Panc1 (cell line): Measurements from ENCODE around the gene PDCD11. TPM values are rescaled to one million over a fixed set of nuclear protein-coding genes. Genes with fewer than 3 reads are reported as not detected.
A peak's percentile ranks its signal among the peaks of the same experiment; 100 is the strongest.

Source experiments
- ATAC-seq: fragments of 200-7000 bp; cut with Tn5 transposase; 2 replicates; pipeline ENCODE4 v1.9.1; 2020; ENCODE audit warnings: mild to moderate bottlenecking, moderate library complexity
- BruUV-seq: library from RNA; stranded (reverse); fragments of 400-500 nt; replicated peaks from 2 replicates; lab custom pipeline; 2021; lab: Mats Ljungman, UMichigan
- CTCF ChIA-PET: fragments of 300-600 bp; sonication (Branson Sonifier 250); formaldehyde crosslinking; loops from one replicate; lab custom pipeline; 2022; ENCODE audit warnings: antibody characterized with exemption; lab: Charles Lee
- POLR2A ChIA-PET: fragments of 300-600 bp; sonication (Branson Sonifier 250); formaldehyde crosslinking; loops from one replicate; lab custom pipeline; 2022; ENCODE audit warnings: antibody characterized with exemption; lab: Charles Lee
- DNase-seq: peaks from one replicate; pipeline ENCODE4 v3.0.0-alpha.2; 2010; ENCODE audit warnings: low read depth, low spot score
- H3K27ac ChIP-seq: 2 replicates; pipeline ENCODE4 v1.5.1; 2011; ENCODE audit warnings: mild to moderate bottlenecking, low read length, inconsistent platforms
- H3K27me3 ChIP-seq: fragments of 200-500 bp; sonication (Bioruptor generic); 2 replicates; pipeline ENCODE4 v1.6.0; 2014; ENCODE audit warnings: low read length, inconsistent platforms; ENCODE audit not compliant: control insufficient read depth, insufficient read depth
- H3K36me3 ChIP-seq: fragments of 200-500 bp; sonication (Bioruptor generic); 2 replicates; pipeline ENCODE4 v1.5.1; 2014; ENCODE audit warnings: inconsistent platforms, mild to moderate bottlenecking, low read length, moderate library complexity; ENCODE audit not compliant: control insufficient read depth, insufficient read depth
- H3K4me1 ChIP-seq: 2 replicates; pipeline ENCODE4 v1.5.1; 2011; ENCODE audit warnings: inconsistent platforms, mild to moderate bottlenecking, low read length, moderate library complexity; ENCODE audit not compliant: control insufficient read depth, insufficient read depth
- H3K4me3 ChIP-seq, 2 experiments: 2 replicates each; pipeline ENCODE4 v1.5.1; 2011 to 2012; ENCODE audit warnings: low read depth in 2 of 2, low read length in 2 of 2, mild to moderate bottlenecking in 2 of 2, inconsistent platforms in 1 of 2, moderate library complexity in 1 of 2
- H3K9me3 ChIP-seq: fragments of 200-500 bp; sonication (Bioruptor generic); 2 replicates; pipeline ENCODE4 v1.5.1; 2014; ENCODE audit warnings: low read depth, mild to moderate bottlenecking, inconsistent platforms, low read length, moderate library complexity; ENCODE audit not compliant: control insufficient read depth, insufficient read depth
- POLR2AphosphoS5 ChIP-seq: IDR thresholded peaks from 2 replicates; pipeline ENCODE4 v1.6.1; 2012; ENCODE audit warnings: mild to moderate bottlenecking, low read depth, low read length, moderate library complexity
- SIN3A ChIP-seq: IDR thresholded peaks from 2 replicates; pipeline ENCODE4 v1.6.1; 2012; ENCODE audit warnings: low read depth, mild to moderate bottlenecking, low read length, moderate library complexity, borderline replicate concordance; ENCODE audit not compliant: insufficient read depth
- TCF7L2 ChIP-seq: IDR thresholded peaks from 2 replicates; pipeline ENCODE4 v1.6.1; 2011; ENCODE audit warnings: mild to moderate bottlenecking, low read depth, low read length, inconsistent platforms
- in situ Hi-C: cut with HindIII; loops from 2 replicates; pipeline ENCODE4 v1.10.0; 2016; ENCODE audit warnings: low sequenced_read_pairs, low pct_unique_long_range_greater_than_20kb
- intact Hi-C: fragments of 100-400 bp; cut with micrococcal nuclease; formaldehyde crosslinking; loops from one replicate; pipeline ENCODE4 v1.10.0; 2022; ENCODE audit not compliant: unreplicated experiment
- total RNA-seq: library from RNA; stranded (reverse); gene quantifications from one replicate; pipeline ENCODE4 v1.2.1, GENCODE V29; 2021; ENCODE audit not compliant: unreplicated experiment
- TF ChIP-seq, protein P1 (sequence below): fragments of 450-650 bp; IDR thresholded peaks from 2 replicates; pipeline ENCODE4 v1.5.1; 2017; ENCODE audit warnings: mild to moderate bottlenecking
- TF ChIP-seq, protein P2 (sequence below), 2 experiments: IDR thresholded peaks; 2 replicates each; pipeline ENCODE4 v1.6.1; 2011 to 2012; ENCODE audit warnings: low read depth in 2 of 2, control low read depth in 1 of 2, low read length in 1 of 2, mild to moderate bottlenecking in 1 of 2, moderate library complexity in 1 of 2; ENCODE audit not compliant: insufficient read depth in 1 of 2

Gene PDCD11
- total RNA-seq, 1 experiment from 2014 or later = 92.8 TPM

GRCh38 chr10:103395754-103396066 is 716 bp upstream of the PDCD11 start:
- peaks cover 64% of the 10 kb centered on the region for H3K36me3 ChIP-seq
- DNase-seq (no peak), ATAC-seq (peak; percentile 5; the same call in 1 of the 2 replicates)
- H3K9me3 ChIP-seq = no peaks in the 10 kb centered on the region
- H3K27me3 ChIP-seq = no peaks in the 10 kb centered on the region
- CTCF ChIA-PET = interaction anchor here (0.6 kb wide), 1 partner anchor 16 kb away, joined by 6 read pairs; no protein-coding TSS in a partner anchor
- in situ Hi-C loops = loop anchor here (10.0 kb wide), 1 partner anchor 79 kb away; the partner anchor contains the start of gene CALHM3
- no peak for TF ChIP-seq TCF7L2
- TF ChIP-seq, protein P1, sequence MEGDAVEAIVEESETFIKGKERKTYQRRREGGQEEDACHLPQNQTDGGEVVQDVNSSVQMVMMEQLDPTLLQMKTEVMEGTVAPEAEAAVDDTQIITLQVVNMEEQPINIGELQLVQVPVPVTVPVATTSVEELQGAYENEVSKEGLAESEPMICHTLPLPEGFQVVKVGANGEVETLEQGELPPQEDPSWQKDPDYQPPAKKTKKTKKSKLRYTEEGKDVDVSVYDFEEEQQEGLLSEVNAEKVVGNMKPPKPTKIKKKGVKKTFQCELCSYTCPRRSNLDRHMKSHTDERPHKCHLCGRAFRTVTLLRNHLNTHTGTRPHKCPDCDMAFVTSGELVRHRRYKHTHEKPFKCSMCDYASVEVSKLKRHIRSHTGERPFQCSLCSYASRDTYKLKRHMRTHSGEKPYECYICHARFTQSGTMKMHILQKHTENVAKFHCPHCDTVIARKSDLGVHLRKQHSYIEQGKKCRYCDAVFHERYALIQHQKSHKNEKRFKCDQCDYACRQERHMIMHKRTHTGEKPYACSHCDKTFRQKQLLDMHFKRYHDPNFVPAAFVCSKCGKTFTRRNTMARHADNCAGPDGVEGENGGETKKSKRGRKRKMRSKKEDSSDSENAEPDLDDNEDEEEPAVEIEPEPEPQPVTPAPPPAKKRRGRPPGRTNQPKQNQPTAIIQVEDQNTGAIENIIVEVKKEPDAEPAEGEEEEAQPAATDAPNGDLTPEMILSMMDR = no peak
- no peak for TF ChIP-seq POLR2AphosphoS5
- no peak for TF ChIP-seq SIN3A
- TF ChIP-seq, protein P2, sequence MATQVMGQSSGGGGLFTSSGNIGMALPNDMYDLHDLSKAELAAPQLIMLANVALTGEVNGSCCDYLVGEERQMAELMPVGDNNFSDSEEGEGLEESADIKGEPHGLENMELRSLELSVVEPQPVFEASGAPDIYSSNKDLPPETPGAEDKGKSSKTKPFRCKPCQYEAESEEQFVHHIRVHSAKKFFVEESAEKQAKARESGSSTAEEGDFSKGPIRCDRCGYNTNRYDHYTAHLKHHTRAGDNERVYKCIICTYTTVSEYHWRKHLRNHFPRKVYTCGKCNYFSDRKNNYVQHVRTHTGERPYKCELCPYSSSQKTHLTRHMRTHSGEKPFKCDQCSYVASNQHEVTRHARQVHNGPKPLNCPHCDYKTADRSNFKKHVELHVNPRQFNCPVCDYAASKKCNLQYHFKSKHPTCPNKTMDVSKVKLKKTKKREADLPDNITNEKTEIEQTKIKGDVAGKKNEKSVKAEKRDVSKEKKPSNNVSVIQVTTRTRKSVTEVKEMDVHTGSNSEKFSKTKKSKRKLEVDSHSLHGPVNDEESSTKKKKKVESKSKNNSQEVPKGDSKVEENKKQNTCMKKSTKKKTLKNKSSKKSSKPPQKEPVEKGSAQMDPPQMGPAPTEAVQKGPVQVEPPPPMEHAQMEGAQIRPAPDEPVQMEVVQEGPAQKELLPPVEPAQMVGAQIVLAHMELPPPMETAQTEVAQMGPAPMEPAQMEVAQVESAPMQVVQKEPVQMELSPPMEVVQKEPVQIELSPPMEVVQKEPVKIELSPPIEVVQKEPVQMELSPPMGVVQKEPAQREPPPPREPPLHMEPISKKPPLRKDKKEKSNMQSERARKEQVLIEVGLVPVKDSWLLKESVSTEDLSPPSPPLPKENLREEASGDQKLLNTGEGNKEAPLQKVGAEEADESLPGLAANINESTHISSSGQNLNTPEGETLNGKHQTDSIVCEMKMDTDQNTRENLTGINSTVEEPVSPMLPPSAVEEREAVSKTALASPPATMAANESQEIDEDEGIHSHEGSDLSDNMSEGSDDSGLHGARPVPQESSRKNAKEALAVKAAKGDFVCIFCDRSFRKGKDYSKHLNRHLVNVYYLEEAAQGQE (IDR thresholded peaks at IDR 0.05; ENCODE audit: insufficient read depth in 1 of 2, low read depth in 2 of 2, low read length in 1 of 2) = no peak
- POLR2A ChIA-PET = interaction anchor here (0.6 kb wide), 1 partner anchor 479 kb away, joined by 6 read pairs; no protein-coding TSS in a partner anchor
- peak overlapping the region; percentile 94 to 95 for H3K4me3 ChIP-seq
- intact Hi-C loops = no loop called here
- peaks cover 27% of the 10 kb centered on the region for H3K4me1 ChIP-seq
- BruUV-seq = no TSS peak
- peak overlapping the region; percentile 97 for H3K27ac ChIP-seq

DNA sequence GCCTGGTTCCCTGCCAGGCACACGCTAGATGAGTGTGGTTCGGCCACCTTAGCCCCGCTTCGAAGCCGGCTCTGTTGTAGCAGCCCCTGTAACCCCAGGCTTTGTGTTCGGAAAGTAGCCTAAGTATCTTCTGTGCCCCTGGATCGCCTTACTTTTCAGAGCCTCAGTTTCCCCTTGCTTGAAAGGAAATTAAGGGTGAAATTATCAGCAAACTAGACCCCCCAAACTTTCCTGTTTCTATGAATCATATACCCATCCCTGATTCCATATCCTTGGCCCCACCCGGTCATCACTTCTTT is 312 bp downstream of the PDCD11 start:
- no peaks in the 10 kb centered on the region for H3K9me3 ChIP-seq
- intact Hi-C loops (no loop called here), in situ Hi-C loops (loop anchor here (10.0 kb wide), 1 partner anchor 78 kb away; the partner anchor contains the start of gene CALHM3)
- H3K4me1 ChIP-seq = peaks cover 27% of the 10 kb centered on the region
- DNase-seq (no peak), ATAC-seq (peak; percentile 17; the same call in 1 of the 2 replicates)
- ChIA-PET POLR2A (no interaction called here), CTCF (no interaction called here)
- H3K27me3 ChIP-seq = no peaks in the 10 kb centered on the region
- peaks cover 65% of the 10 kb centered on the region for H3K36me3 ChIP-seq
- TF ChIP-seq POLR2AphosphoS5 (no peak), TCF7L2 (no peak)
- TF ChIP-seq, protein P1 = no peak
- TSS peak; percentile 92 for BruUV-seq
- H3K4me3 ChIP-seq = peak overlapping the region; percentile 94 to 95
- H3K27ac ChIP-seq = peak overlapping the region; percentile 97
